ENCODE data around the gene SPPL2B. TPM values are rescaled to one million over a fixed set of nuclear protein-coding genes. Genes with fewer than 3 reads are reported as not detected.

Gene SPPL2B
- total RNA-seq, 4 donors from 2014 or later = 24.0 to 42.6 (median 27.4) TPM

DNA sequence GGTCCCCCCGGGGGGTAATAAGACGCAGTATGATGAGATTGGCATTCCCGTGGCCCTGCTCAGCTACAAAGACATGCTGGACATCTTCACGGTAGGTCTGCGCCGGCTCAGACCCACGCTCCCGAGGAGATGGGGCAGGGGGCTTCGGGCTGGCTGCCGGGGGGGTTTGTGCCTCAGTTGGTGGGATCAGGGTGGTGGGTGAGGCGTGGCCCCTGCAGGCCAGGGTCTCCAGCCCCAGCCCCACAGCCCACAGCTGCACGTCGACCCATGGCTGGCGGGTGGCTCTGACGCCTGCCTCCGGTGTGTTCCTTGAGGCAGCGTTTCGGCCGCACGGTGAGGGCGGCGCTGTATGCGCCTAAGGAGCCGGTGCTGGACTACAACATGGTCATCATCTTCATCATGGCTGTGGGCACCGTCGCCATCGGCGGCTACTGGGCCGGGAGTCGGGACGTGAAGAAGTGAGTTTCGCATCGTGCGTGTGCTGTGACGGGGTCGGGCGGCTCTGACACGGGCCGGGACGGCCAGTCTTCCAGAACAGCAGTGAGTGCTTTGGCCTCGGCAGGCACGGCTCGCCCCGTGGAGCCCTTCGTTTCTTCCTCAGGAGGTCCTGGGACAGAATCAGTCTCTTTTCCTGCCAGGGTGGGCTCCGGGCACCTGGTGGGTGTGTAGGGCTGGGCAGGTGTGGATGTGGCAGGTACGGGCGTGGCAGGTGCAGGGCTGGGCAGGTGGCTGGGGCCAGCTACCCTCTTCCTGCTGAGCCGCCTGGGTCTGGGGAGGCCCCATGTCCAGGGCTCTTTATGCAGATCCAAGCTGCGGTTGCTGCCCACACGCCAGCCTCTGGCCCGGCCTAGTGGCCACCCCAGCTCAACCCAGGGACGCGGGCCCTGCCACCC is 10.5 kb downstream of the SPPL2B start:
- ATAC-seq (ENCODE audit: low FRiP score) (no peak), DNase-seq (ENCODE audit: low spot score) (no peak)
- TF ChIP-seq, protein P1, sequence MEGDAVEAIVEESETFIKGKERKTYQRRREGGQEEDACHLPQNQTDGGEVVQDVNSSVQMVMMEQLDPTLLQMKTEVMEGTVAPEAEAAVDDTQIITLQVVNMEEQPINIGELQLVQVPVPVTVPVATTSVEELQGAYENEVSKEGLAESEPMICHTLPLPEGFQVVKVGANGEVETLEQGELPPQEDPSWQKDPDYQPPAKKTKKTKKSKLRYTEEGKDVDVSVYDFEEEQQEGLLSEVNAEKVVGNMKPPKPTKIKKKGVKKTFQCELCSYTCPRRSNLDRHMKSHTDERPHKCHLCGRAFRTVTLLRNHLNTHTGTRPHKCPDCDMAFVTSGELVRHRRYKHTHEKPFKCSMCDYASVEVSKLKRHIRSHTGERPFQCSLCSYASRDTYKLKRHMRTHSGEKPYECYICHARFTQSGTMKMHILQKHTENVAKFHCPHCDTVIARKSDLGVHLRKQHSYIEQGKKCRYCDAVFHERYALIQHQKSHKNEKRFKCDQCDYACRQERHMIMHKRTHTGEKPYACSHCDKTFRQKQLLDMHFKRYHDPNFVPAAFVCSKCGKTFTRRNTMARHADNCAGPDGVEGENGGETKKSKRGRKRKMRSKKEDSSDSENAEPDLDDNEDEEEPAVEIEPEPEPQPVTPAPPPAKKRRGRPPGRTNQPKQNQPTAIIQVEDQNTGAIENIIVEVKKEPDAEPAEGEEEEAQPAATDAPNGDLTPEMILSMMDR (IDR thresholded peaks at IDR 0.05) = no peak

DNA sequence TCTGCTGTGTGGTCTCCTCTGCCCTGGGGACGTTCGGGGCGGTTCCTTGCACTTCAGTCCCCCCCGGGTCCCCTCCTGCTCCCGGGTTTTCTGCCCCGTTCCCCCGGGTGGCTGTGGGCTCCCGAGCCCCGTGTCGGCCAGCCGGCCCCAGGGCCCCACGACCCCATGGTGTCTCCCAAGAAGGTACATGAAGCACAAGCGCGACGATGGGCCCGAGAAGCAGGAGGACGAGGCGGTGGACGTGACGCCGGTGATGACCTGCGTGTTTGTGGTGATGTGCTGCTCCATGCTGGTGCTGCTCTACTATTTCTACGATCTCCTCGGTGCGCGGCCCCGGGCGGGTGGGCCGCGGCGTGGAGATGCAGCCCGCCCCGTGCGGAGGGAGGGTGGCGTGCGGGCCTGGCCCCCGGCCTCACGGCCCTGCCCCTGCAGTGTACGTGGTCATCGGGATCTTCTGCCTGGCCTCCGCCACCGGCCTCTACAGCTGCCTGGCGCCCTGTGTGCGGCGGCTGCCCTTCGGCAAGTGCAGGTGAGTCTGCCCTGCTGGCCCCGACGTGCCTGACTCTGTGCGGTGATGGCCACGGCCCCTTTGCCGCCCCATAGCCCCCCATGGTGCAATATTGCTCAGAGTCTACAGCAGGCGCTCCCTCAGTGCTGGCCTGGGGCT is 11.3 kb downstream of the SPPL2B start:
- TF ChIP-seq, protein P1 (IDR thresholded peaks at IDR 0.05) = no peak
- ATAC-seq (ENCODE audit: low FRiP score) (no peak), DNase-seq (ENCODE audit: low spot score) (no peak)

DNA sequence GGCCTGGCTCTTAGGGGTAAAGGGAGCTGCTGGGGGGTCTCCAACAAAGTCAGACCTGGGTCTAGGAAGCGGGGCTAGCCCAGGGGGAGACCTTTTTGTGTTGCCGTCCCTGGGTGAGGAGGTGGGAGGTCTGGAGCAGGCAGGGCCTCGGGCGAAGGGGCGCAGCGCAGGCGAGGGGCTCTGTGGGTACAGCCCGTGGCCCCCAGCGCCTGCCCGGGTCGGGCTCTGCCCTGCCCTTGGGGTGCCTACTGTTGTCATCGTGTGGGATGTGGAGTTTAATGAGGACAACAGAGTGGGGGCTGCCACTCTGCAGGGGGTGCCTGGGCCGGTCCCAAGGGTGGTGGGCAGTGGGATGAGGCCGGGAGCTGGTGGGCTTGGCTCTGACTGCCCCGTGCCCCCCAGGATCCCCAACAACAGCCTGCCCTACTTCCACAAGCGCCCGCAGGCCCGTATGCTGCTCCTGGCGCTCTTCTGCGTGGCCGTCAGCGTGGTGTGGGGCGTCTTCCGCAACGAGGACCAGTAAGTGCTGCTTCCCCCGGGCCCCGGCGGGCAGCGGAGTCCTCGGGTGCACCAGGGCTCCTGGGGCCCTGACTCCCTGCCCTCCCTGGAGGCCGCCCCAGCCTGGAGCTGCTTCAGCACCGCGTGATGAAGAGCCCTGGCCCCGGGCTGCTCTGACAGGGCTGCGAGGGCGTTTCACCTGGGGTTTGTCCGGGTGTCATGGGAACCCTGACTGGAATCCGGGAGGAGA is 12.2 kb downstream of the SPPL2B start:
- TF ChIP-seq, protein P1 (IDR thresholded peaks at IDR 0.05) = no peak
- ATAC-seq (ENCODE audit: low FRiP score) = no peak
- no peak for DNase-seq (ENCODE audit: low spot score)

DNA sequence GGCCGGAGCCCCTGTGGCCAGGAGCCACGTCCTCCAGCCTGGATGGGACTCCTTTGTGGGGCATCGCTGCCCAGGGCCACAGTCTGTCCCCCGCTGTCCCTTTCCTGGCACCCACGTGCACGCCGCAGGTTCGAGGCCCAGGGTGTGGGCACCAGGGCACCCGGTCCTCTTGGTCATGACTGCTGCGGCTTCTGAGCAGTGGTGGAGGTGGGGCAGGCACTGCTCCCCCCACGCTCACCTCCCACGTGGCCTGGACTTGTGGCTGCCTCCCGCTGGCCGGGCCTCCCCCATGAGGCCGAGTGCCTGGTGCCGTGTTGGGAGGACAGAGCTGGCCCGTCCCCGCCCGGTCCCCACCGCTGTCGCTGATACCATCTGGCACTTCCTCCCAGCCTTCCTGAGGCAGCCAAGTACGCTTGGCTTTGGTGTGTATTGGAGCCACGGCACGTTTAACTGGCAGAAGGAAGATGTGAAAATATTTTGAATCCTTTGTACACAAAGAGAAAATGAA is 12.8 kb downstream of the SPPL2B start:
- no peak for DNase-seq (ENCODE audit: low spot score)
- ATAC-seq (ENCODE audit: low FRiP score) = no peak
- TF ChIP-seq, protein P1 (IDR thresholded peaks at IDR 0.05) = no peak

DNA sequence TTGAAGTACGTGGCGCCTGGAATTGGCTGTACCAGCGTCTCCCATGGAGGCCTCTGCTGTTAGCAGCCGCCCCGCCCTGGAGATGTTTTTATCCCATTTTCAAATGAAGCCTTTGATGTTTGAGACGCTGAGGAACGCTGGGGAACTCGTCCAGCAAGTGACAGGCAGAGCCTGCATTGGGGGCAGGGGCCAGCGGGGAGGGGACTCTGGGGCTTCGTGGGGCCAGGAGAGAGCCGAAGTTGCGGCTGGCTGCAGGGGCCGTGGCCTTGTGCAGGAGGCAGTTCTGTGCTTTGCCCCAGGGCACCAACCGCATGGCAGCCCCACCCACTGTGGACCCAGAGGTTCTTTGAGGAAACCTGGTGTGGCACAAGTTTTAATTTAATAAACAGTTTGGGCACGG is 13.5 kb downstream of the SPPL2B start:
- DNase-seq (ENCODE audit: low spot score) (no peak), ATAC-seq (ENCODE audit: low FRiP score) (no peak)
- TF ChIP-seq, protein P1 (IDR thresholded peaks at IDR 0.05) = no peak

DNA sequence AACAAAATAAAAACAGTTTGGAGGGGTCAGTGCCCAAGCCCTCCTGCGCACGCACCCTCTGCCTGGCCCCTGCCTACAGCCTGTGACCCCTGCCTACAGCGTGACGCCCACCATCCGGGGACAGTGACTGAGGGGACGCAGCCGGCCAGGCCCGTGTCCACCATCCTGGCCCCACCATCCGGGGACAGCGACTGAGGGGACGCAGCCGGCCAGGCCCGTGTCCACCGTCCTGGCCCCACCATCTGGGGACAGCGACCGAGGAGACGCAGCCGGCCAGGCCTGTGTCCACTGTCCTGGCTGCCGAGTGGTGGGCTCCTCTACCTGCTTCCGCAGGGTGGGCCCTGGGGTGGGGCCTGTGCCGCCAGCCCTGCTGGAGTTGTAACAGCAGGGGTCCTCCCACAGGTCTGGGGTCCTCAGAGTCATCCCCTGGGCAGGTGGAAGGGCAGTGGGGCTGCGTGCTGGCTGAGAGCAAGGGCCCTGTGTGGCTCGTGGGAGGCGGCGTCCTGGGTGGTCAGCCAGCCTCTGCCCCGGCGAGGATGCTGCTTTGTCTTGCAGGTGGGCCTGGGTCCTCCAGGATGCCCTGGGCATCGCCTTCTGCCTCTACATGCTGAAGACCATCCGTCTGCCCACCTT is 14.3 kb downstream of the SPPL2B start:
- TF ChIP-seq, protein P1 (IDR thresholded peaks at IDR 0.05) = no peak
- ATAC-seq (ENCODE audit: low FRiP score) (no peak), DNase-seq (ENCODE audit: low spot score) (no peak)
